Measurements from ENCODE around the gene OPTC. TPM values are rescaled to one million over a fixed set of nuclear protein-coding genes. Genes with fewer than 3 reads are reported as not detected.
"Not testable (repeated sequence)": the region's sequence is repeated elsewhere in the genome, so short reads cannot be mapped to it uniquely, and the experiment has no call there.

The OPTC gene
- polyA plus RNA-seq, 1 donor = not detected

GRCh38 chr1:203517426-203518110 is 23.6 kb downstream of the OPTC start:
- no peak for DNase-seq

- not testable (repeated sequence) for DNase-seq
These were observed 24.2 kb downstream of the OPTC start for GRCh38 chr1:203518139-203518538.

DNA sequence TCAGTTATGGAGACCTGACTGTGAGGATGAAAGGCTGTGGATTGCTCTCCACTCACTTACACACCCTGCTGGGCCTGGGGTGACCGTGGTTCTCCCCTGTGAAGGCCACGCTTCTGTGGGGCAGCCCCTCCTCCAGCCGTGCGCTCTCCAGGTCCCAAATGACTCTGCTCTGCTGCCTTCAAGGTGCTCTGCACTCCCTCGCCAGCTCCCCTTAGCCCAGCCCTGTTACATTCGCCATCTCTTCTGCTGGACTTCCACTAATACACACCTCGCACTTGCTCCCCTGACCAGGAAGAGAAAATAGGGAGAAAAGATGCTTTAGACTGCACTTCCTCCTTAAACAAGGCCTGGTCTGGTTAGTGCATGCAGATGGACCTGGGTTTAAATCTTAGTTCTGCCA is 24.6 kb downstream of the OPTC start:
- DNase-seq = no peak

GRCh38 chr1:203519053-203519840 is 25.3 kb downstream of the OPTC start:
- DNase-seq = no peak

GRCh38 chr1:203519896-203520295 is 25.9 kb downstream of the OPTC start:
- no peak for DNase-seq

DNA sequence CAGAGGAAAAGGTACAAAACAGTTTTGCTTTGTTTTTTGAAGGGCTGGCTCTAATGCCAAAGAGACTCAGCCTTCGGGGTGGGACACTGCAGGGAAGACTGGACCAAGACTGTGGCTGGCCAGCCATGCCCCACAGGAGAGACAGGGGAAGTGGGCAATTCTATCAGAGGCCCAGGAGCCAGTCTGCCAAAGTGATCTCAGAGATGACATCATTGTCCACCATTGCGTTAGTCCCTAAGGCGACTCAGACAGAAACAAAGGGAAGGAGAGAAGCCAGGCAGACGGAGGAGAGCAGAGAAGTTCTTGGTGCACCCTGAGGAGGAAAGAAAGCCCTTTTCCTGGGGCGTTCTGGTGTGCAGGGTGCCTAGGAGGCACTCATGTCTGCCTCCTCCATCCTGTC is 26.4 kb downstream of the OPTC start:
- DNase-seq = no peak

- no peak for DNase-seq
These were observed 27.3 kb downstream of the OPTC start for GRCh38 chr1:203521074-203521794.

GRCh38 chr1:203521812-203522211 is 27.9 kb downstream of the OPTC start:
- DNase-seq = no peak

- DNase-seq = no peak
These were observed 28.3 kb downstream of the OPTC start for GRCh38 chr1:203522237-203522636.

GRCh38 chr1:203523667-203524066 is 29.7 kb downstream of the OPTC start:
- no peak for DNase-seq

- DNase-seq = no peak
These were observed 30.2 kb downstream of the OPTC start for GRCh38 chr1:203524152-203524551.

DNA sequence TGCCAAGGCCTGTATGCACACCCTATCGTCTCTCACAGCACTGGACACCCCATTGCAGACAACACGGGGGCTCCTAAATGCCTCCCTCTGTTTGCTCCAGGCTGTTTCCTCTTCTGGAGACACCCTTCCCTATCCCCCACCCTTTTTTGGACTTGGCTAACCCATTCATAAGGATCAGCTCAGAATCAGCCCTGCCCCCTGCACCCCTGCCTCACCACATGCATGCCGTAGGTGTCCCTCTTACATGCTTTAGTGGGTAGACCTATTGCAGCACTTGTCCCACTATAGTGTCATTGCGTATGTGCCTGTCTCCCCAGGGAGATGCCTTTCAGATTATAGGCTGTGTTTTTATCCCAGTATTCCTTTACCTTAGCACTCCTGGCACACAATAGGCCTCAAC is 30.9 kb downstream of the OPTC start:
- no peak for DNase-seq

- DNase-seq = no peak
These were observed 31.7 kb downstream of the OPTC start for GRCh38 chr1:203525685-203526084.

DNA sequence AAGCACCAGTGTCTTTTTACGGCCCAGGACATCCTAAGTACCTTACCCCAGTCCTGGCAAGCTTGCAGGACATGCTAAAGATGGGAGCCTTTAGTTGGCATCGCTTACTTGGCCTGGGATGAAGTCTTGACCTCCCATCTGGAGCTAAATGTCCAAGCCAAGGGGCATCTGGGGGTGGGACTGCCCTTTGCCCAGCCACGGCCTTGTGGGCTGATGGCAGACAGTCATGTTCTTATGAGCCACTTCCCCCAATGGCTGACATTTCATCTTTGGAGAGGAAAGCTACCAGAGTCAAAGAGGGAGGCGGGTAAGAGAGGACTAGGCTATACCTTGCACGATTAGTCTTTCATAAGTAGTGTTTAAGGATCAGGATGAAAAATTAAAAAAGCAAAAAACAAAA is 32.2 kb downstream of the OPTC start:
- DNase-seq = no peak

- no peak for DNase-seq
These were observed 32.6 kb downstream of the OPTC start for GRCh38 chr1:203526572-203526971.

DNA sequence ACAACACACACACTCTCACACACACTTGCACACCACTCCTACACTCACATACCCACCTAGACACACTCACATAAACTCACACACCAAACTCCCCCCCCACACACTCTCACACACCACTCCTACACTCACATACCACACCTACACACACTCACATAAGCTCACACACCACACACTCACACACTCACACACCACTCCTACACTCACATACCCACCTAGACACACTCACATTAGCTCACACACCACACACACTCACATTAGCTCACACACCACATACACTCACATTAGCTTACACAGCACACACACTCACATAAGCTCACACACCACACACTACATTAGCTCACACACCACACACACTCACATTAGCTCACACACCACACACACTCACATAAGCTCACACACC is 33.1 kb downstream of the OPTC start:
- no peak for DNase-seq

- no peak for DNase-seq
These were observed 34.1 kb downstream of the OPTC start for GRCh38 chr1:203528063-203528462.

GRCh38 chr1:203528976-203529835 is 35.3 kb downstream of the OPTC start:
- DNase-seq = no peak

GRCh38 chr1:203531063-203531462 is 37.1 kb downstream of the OPTC start:
- no peak for DNase-seq

DNA sequence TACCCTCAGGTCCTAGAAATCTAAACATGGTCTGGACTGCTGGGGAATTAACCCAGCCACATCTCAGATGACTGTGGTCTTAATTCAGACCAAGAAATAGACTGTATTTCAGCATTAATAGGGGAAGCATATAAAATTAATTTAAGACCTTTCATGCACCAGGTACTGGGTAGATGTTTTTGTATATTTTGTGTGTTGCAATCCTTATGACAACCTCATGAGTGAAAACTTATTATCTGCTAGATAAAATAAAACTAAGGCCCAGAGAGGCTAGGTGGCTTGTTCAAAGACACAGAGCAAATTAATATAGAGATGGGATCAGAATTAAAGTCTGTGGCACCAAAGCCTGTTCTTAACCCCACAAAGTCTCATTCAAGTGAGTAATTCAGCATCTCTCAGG is 40.1 kb downstream of the OPTC start:
- DNase-seq = no peak

- no peak for DNase-seq
These were observed 40.6 kb downstream of the OPTC start for GRCh38 chr1:203534526-203534925.

GRCh38 chr1:203536575-203536974 is 42.6 kb downstream of the OPTC start:
- no peak for DNase-seq

All from left kidney (tissue), 2 donors.